ENCODE data around the gene LPP. TPM values are rescaled to one million over a fixed set of nuclear protein-coding genes. Genes with fewer than 3 reads are reported as not detected.

Gene LPP
- total and polyA plus RNA-seq, 2 of the 13 experiments (the other 11 are each of a cell fraction or from before 2014, with no cell fraction given): 19.2 to 29.9 TPM

DNA sequence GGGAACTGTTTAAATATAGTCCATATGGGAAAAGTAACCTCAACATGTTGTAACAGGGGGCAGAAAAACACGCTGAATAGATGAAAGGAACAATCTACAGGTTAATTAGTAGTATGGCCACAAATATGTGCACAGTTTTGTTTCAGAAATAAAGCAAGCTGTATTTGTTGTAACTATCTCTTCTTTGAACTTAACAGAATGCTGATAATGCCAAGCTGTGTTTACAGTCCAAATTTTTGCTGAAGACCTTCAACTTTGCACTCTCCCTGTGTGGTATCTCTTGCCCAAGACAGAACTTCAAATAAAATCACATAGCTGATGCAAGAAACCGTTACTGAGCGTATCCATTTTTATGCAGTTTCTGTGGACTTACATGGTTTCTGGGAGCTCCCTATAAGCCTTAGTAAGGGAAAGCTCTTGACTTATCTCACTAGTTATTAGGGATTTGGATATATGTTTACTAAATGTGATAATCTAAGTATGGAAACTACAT lies 592.4 kb downstream of the LPP start (continued):
- TF ChIP-seq, protein P1, sequence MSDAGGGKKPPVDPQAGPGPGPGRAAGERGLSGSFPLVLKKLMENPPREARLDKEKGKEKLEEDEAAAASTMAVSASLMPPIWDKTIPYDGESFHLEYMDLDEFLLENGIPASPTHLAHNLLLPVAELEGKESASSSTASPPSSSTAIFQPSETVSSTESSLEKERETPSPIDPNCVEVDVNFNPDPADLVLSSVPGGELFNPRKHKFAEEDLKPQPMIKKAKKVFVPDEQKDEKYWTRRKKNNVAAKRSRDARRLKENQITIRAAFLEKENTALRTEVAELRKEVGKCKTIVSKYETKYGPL (CRISPR knock-in tag; IDR thresholded peaks at IDR 0.05): peak; percentile 62; the same call in 1 of the 2 replicates
- TF ChIP-seq ZNF761 (CRISPR knock-in tag; conservative IDR thresholded peaks at IDR 0.05): no peak
- no peak for TF ChIP-seq ZNF10 (CRISPR knock-in tag; IDR thresholded peaks at IDR 0.05; ENCODE audit: borderline replicate concordance, low read depth)
- TF ChIP-seq ZIK1 (CRISPR knock-in tag; IDR thresholded peaks at IDR 0.05; ENCODE audit: borderline replicate concordance, low read depth): no peak
- no peak for TF ChIP-seq BORCS8-MEF2B (CRISPR knock-in tag; IDR thresholded peaks at IDR 0.05)
- TF ChIP-seq ARHGAP35 (CRISPR knock-in tag; IDR thresholded peaks at IDR 0.05; ENCODE audit: borderline replicate concordance): no peak
- TF ChIP-seq EED (CRISPR knock-in tag; IDR thresholded peaks at IDR 0.05): no peak
- TF ChIP-seq MAF1 (CRISPR knock-in tag; IDR thresholded peaks at IDR 0.05; ENCODE audit: borderline replicate concordance): no peak
- TF ChIP-seq, protein P2, sequence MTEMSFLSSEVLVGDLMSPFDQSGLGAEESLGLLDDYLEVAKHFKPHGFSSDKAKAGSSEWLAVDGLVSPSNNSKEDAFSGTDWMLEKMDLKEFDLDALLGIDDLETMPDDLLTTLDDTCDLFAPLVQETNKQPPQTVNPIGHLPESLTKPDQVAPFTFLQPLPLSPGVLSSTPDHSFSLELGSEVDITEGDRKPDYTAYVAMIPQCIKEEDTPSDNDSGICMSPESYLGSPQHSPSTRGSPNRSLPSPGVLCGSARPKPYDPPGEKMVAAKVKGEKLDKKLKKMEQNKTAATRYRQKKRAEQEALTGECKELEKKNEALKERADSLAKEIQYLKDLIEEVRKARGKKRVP (CRISPR knock-in tag; IDR thresholded peaks at IDR 0.05): peak; percentile 96 to 99
- TF ChIP-seq, protein P3, sequence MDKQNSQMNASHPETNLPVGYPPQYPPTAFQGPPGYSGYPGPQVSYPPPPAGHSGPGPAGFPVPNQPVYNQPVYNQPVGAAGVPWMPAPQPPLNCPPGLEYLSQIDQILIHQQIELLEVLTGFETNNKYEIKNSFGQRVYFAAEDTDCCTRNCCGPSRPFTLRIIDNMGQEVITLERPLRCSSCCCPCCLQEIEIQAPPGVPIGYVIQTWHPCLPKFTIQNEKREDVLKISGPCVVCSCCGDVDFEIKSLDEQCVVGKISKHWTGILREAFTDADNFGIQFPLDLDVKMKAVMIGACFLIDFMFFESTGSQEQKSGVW (CRISPR knock-in tag; IDR thresholded peaks at IDR 0.05; ENCODE audit: borderline replicate concordance): no peak
- no peak for TF ChIP-seq PHB2 (IDR thresholded peaks at IDR 0.05; ENCODE audit: partially characterized antibody)
- peak; percentile 39; the same call in 1 of the 2 replicates for TF ChIP-seq NFE2L2 (IDR thresholded peaks at IDR 0.05; ENCODE audit: low read length)
- TF ChIP-seq, protein P4, sequence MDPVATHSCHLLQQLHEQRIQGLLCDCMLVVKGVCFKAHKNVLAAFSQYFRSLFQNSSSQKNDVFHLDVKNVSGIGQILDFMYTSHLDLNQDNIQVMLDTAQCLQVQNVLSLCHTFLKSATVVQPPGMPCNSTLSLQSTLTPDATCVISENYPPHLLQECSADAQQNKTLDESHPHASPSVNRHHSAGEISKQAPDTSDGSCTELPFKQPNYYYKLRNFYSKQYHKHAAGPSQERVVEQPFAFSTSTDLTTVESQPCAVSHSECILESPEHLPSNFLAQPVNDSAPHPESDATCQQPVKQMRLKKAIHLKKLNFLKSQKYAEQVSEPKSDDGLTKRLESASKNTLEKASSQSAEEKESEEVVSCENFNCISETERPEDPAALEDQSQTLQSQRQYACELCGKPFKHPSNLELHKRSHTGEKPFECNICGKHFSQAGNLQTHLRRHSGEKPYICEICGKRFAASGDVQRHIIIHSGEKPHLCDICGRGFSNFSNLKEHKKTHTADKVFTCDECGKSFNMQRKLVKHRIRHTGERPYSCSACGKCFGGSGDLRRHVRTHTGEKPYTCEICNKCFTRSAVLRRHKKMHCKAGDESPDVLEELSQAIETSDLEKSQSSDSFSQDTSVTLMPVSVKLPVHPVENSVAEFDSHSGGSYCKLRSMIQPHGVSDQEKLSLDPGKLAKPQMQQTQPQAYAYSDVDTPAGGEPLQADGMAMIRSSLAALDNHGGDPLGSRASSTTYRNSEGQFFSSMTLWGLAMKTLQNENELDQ (CRISPR knock-in tag; IDR thresholded peaks at IDR 0.05; ENCODE audit: borderline replicate concordance): no peak
- TF ChIP-seq ZNF75D (CRISPR knock-in tag; IDR thresholded peaks at IDR 0.05; ENCODE audit: borderline replicate concordance): no peak
- TF ChIP-seq, protein P5, sequence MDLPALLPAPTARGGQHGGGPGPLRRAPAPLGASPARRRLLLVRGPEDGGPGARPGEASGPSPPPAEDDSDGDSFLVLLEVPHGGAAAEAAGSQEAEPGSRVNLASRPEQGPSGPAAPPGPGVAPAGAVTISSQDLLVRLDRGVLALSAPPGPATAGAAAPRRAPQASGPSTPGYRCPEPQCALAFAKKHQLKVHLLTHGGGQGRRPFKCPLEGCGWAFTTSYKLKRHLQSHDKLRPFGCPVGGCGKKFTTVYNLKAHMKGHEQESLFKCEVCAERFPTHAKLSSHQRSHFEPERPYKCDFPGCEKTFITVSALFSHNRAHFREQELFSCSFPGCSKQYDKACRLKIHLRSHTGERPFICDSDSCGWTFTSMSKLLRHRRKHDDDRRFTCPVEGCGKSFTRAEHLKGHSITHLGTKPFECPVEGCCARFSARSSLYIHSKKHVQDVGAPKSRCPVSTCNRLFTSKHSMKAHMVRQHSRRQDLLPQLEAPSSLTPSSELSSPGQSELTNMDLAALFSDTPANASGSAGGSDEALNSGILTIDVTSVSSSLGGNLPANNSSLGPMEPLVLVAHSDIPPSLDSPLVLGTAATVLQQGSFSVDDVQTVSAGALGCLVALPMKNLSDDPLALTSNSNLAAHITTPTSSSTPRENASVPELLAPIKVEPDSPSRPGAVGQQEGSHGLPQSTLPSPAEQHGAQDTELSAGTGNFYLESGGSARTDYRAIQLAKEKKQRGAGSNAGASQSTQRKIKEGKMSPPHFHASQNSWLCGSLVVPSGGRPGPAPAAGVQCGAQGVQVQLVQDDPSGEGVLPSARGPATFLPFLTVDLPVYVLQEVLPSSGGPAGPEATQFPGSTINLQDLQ (CRISPR knock-in tag; IDR thresholded peaks at IDR 0.05): no peak
- peak; percentile 79 for TF ChIP-seq ZNF24 (IDR thresholded peaks at IDR 0.05)
- peak; percentile 59 for TF ChIP-seq PHF5A (CRISPR knock-in tag; IDR thresholded peaks at IDR 0.05; ENCODE audit: low read depth, unreplicated experiment)
- TF ChIP-seq IRF2 (CRISPR knock-in tag; IDR thresholded peaks at IDR 0.05): peak; percentile 90
- no peak for TF ChIP-seq ZNF562 (CRISPR knock-in tag; IDR thresholded peaks at IDR 0.05; ENCODE audit: borderline replicate concordance)
- peak; percentile 82; the same call in 1 of the 2 replicates for TF ChIP-seq ZMYM3 (CRISPR knock-in tag; IDR thresholded peaks at IDR 0.05)
- TF ChIP-seq SMAD9 (CRISPR knock-in tag; IDR thresholded peaks at IDR 0.05): no peak
- TF ChIP-seq STAG1 (CRISPR knock-in tag; IDR thresholded peaks at IDR 0.05): peak; percentile 58; the same call in 1 of the 2 replicates
- TF ChIP-seq ZNF343 (CRISPR knock-in tag; IDR thresholded peaks at IDR 0.05): no peak
